Esophagus (tissue), 2 donors: ENCODE measurements around the gene GSTT2. TPM values are rescaled to one million over a fixed set of nuclear protein-coding genes. Genes with fewer than 3 reads are reported as not detected.

Experiments used
- H3K27ac ChIP-seq, 2 donors: one replicate each; pipeline ENCODE4 v1.5.1; 2013; ENCODE audit warnings: low read depth in 2 of 2, mild to moderate bottlenecking in 2 of 2, inconsistent platforms in 1 of 2, low read length in 1 of 2, moderate library complexity in 1 of 2
- H3K27me3 ChIP-seq, 2 donors: one replicate each; pipeline ENCODE4 v1.6.1; 2013; ENCODE audit warnings: low read length in 2 of 2, control low read depth in 1 of 2, mild to moderate bottlenecking in 1 of 2; ENCODE audit not compliant: insufficient read depth in 2 of 2, control insufficient read depth in 1 of 2
- H3K36me3 ChIP-seq, 2 donors: one replicate each; pipeline ENCODE4 v1.6.1; 2013; ENCODE audit warnings: low read length in 1 of 2; ENCODE audit not compliant: control insufficient read depth in 2 of 2, insufficient read depth in 2 of 2
- H3K4me1 ChIP-seq, 2 donors: one replicate each; pipeline ENCODE4 v1.6.1; 2013; ENCODE audit warnings: low read length in 1 of 2; ENCODE audit not compliant: control insufficient read depth in 2 of 2, insufficient read depth in 2 of 2
- H3K4me3 ChIP-seq, 2 donors: one replicate each; pipeline ENCODE4 v1.5.1; 2013; ENCODE audit warnings: low read length in 2 of 2, mild to moderate bottlenecking in 2 of 2, low read depth in 1 of 2, moderate library complexity in 1 of 2
- H3K9me3 ChIP-seq, 2 donors: one replicate each; pipeline ENCODE4 v1.6.1; 2013; ENCODE audit warnings: mild to moderate bottlenecking in 2 of 2, low read depth in 1 of 2, low read length in 1 of 2, moderate library complexity in 1 of 2; ENCODE audit not compliant: control insufficient read depth in 2 of 2, insufficient read depth in 1 of 2
- WGBS, 2 donors: extraction: QIAGEN DNeasy Blood & Tissue Kit; methylation state at CpG; one replicate each; pipeline ENCODE4 v1.1.7; 2013; 5-methylcytosine and 5-hydroxymethylcytosine counted together
- polyA plus RNA-seq, 2 donors: library from polyadenylated mRNA; stranded (reverse); fragments of 200-250 nt; gene quantifications; one replicate each; pipeline ENCODE4 v1.2.3, GENCODE V29; 2013
- donor health status: healthy with polysubstance abuse.
- donor health status: Bipolar disorder and iron deficiency.

GSTT2 gene
- polyA plus RNA-seq, 2 donors = 0.11 to 0.92 TPM

DNA sequence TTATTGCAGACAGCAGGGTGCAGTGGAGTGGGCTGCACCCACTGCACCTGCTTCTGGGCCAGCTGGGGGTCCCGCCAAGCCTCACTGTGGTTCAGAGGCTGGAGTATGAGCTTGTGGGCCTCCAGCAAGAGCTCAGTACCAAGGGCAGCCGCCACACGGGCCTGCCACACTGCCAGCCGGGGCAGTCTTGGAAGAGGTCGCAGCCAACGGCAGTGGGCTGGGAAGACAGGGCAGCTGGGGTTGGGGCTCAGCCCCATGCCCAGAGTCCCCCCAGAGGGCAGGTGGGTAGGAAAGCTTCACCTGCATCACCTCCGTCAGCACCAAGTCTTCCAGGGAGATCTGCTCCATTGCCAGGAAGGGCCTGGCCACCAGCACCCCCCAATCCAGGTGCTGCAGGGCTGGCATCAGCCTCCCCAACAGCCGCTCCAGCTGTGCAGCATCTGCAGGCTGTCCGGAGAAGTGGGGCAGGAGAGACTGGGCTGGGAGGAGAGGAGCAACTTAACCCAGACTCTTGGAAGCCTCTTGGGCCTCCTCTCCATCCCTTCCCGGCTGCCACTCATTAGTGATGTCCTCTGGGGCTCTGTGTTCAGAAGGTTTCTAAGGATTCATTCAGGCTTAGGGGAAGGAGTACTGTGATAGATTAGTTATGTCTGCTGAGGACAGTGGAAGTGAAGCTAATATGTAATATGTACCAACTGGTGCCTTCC, 26.4 kb downstream of the GSTT2 start:
- Histone ChIP-seq H3K27ac (no peak overlapping the region), H3K9me3 (no peaks in the 10 kb centered on the region), H3K36me3 (no peaks in the 10 kb centered on the region), H3K4me3 (no peak overlapping the region), H3K4me1 (no peaks in the 10 kb centered on the region), H3K27me3 (no peaks in the 10 kb centered on the region)
- 78 to 81% methylated on average over 10 of the region's 10 CpGs for WGBS, 2 donors

- Histone ChIP-seq H3K27ac (no peak overlapping the region), H3K36me3 (no peaks in the 10 kb centered on the region), H3K4me1 (no peaks in the 10 kb centered on the region), H3K4me3 (no peak overlapping the region), H3K27me3 (no peaks in the 10 kb centered on the region), H3K9me3 (no peaks in the 10 kb centered on the region)
- 87 to 88% methylated on average over 6 of the region's 6 CpGs for WGBS, 2 donors
These were observed 26.9 kb downstream of the GSTT2 start for GRCh38 chr22:24006914-24007214.

DNA sequence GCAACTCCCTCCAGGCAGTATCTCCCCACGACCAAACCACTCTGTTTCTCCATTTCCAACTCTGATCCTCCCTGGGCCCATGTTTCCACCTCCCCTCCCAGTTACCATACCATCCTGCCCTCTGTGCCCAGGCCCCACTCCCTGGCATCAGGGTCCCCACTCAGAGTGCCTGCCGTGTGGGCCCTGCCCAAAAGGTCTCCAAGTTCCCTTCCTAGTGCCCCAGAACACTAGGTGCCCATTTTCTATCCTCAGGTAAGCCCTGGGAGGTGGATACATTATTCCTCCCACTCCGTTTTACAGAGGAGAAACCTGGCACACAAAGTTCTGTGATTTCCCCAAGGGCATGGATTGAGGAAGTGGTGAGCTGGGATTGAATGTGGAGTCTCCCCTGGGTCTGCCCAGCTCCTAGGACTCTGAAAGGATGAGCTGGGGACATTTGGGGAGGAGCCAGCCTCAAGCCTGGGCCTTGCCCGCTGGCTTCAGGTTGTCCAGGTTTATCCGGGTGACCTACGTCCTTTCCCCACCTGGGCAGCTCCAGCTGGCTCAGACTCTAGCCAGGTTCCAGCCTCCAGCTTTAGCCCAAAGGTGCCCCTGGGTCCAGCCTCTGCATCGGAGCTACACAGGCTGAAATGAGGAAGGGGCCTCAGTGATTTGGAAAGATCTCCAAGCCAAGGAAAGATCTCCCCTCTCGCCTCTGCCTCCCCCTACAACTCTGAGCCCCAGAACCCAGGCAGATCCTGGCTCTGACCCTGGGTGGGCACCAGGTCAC, 27.5 kb downstream of the GSTT2 start:
- no peaks in the 10 kb centered on the region for H3K27me3 ChIP-seq
- no peaks in the 10 kb centered on the region for H3K36me3 ChIP-seq
- no peak overlapping the region for H3K27ac ChIP-seq
- H3K9me3 ChIP-seq = no peaks in the 10 kb centered on the region
- H3K4me1 ChIP-seq = peaks cover 0 to 2% of the 10 kb centered on the region in 2 donors
- WGBS, 2 donors = 72 to 74% methylated on average over 8 of the region's 8 CpGs
- no peak overlapping the region for H3K4me3 ChIP-seq

DNA sequence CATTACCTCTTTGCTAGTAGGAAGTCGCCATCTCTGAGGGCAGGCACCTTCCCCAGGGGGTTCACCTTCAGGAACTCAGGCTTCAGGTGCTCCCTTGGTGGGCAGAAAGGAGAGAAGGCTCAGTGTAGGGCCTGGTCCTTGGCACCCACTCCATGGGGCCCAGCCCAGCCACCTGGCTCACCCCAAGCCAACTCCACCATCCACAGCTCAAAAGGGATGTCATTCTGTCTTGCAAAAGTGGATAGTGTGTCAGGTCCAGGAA, 28.0 kb downstream of the GSTT2 start:
- Histone ChIP-seq H3K36me3 (no peaks in the 10 kb centered on the region), H3K4me1 (peaks cover 0 to 2% of the 10 kb centered on the region in 2 donors), H3K4me3 (no peak overlapping the region), H3K27me3 (no peaks in the 10 kb centered on the region), H3K27ac (no peak overlapping the region), H3K9me3 (no peaks in the 10 kb centered on the region)
- WGBS, 2 donors = 86 to 91% methylated on average over 1 of the region's 1 CpG

- Histone ChIP-seq H3K36me3 (no peaks in the 10 kb centered on the region), H3K27ac (no peak overlapping the region), H3K27me3 (no peaks in the 10 kb centered on the region), H3K4me3 (no peak overlapping the region), H3K4me1 (peaks cover 0 to 2% of the 10 kb centered on the region in 2 donors), H3K9me3 (no peaks in the 10 kb centered on the region)
- WGBS, 2 donors = 81 to 88% methylated on average over 6 of the region's 6 CpGs
These were observed 28.7 kb downstream of the GSTT2 start for GRCh38 chr22:24008381-24009226.

DNA sequence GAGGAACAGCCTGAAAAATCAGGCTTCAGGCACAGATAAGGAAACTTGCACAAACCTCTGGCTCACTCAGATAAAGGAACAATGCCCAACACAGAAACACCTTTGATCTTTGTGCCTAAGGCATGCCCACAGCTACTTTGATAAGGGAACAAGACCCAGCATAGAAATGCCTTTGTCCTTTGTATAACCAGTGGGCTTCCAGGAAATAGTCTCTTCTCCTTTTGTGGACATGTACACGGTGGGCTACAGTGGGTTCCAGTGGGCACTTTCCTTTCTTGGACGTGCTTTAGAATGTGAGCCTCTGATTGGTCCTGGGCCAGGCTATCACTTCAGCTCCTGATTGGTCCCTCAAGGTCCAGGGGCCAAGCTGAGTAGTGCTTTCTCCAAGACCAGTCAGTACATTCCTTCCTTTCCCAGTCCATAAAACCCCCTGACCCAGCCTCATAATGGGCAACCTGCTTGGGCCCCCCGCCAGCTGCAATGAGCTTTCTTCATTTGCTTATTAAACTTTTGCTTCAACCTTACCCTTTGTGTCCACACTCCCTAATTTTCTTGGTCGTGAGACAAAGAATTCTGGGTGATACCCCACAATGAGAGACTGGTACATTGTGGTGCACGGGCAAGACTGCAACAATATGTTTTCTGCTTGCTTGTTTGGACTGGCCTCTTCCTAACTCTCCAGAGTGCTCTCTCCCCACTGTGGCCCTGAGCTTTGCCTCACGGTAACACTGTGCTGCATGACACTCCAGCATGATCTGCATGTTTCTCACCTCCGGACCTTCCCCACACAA, 29.5 kb downstream of the GSTT2 start:
- H3K9me3 ChIP-seq = no peaks in the 10 kb centered on the region
- peaks cover 0 to 2% of the 10 kb centered on the region in 2 donors for H3K4me1 ChIP-seq
- 82 to 85% methylated on average over 7 of the region's 7 CpGs for WGBS, 2 donors
- no peak overlapping the region for H3K27ac ChIP-seq
- H3K27me3 ChIP-seq = no peaks in the 10 kb centered on the region
- no peak overlapping the region for H3K4me3 ChIP-seq
- no peaks in the 10 kb centered on the region for H3K36me3 ChIP-seq

- H3K4me1 ChIP-seq = peaks cover 0 to 2% of the 10 kb centered on the region in 2 donors
- H3K4me3 ChIP-seq = no peak overlapping the region
- no peaks in the 10 kb centered on the region for H3K36me3 ChIP-seq
- H3K27ac ChIP-seq = no peak overlapping the region
- no peaks in the 10 kb centered on the region for H3K9me3 ChIP-seq
- WGBS, 2 donors = 93 to 95% methylated on average over 2 of the region's 2 CpGs
- no peaks in the 10 kb centered on the region for H3K27me3 ChIP-seq
These were observed 30.1 kb downstream of the GSTT2 start for GRCh38 chr22:24010018-24010391.

DNA sequence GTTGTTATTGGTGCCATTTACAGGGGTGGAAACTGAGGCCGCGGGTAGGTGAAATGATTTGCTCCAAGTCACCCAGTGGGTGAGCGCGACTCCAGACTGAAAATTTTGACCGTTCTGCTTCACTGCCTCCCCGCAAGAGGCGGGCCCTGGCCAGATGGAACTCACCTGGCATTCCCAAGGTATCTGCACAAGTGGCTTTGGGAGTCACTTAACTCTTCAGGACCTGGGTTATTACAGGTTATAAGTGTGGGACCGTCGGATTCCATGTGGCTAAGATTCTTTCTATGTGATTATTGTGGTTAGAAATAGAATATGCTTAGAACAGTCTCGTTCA, 31.8 kb downstream of the GSTT2 start:
- H3K27me3 ChIP-seq = no peaks in the 10 kb centered on the region
- H3K9me3 ChIP-seq = no peaks in the 10 kb centered on the region
- H3K27ac ChIP-seq = peak overlapping the region; percentile 54 to 77
- H3K4me1 ChIP-seq = peaks cover 0 to 2% of the 10 kb centered on the region in 2 donors
- 1% methylated on average over 10 of the region's 10 CpGs for WGBS, 2 donors
- H3K4me3 ChIP-seq = peak overlapping the region; percentile 66 to 90
- H3K36me3 ChIP-seq = no peaks in the 10 kb centered on the region

DNA sequence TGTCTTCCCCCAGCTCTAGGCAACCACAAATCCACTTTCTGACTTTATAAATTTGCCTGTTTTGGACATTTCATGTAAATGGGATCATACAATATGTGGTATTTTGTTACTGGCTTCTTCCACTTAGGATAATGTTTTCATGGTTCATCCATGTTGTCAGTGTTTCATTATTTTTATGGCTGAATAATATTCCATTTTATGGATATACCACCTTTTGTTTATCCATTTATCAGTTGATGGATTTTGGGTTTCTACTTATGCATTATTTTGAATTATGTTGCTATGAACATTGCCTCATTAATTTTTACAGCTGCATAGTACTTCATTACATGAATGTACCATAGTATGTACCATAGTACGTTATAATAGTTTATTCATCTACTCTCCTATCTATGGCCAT, 36.2 kb downstream of the GSTT2 start:
- Histone ChIP-seq H3K9me3 (no peaks in the 10 kb centered on the region), H3K36me3 (no peaks in the 10 kb centered on the region), H3K4me1 (peaks cover 0 to 2% of the 10 kb centered on the region in 2 donors), H3K4me3 (no peak overlapping the region), H3K27me3 (no peaks in the 10 kb centered on the region), H3K27ac (no peak overlapping the region)
- WGBS, 2 donors = 97 to 100% methylated on average over 1 of the region's 1 CpG
